Measurements from ENCODE around the gene SLC22A7.
A peak's percentile ranks its signal among the peaks of the same experiment; 100 is the strongest.

Gene SLC22A7

GRCh38 chr6:43297644-43298564 lies at the start of gene SLC22A7:
Gene SLC22A7 (plus strand): TSS chr6:43298260. CDS start chr6:43298359, 99 bp downstream.
- H3K4me1 ChIP-seq (ENCODE audit: low read length), result peaks cover 11% of the 10 kb centered on the region
- no peak within 1 kb of the TSS for H3K27ac ChIP-seq (ENCODE audit: low read length)
- H3K4me2 ChIP-seq (ENCODE audit: low read length), result no peak within 1 kb of the TSS
- no peak within 1 kb of the TSS for H3K9ac ChIP-seq (ENCODE audit: low read length)
- H3K9me3 ChIP-seq (ENCODE audit: insufficient read depth, low read length), result no peaks in the 10 kb centered on the region
- H3K4me3 ChIP-seq (ENCODE audit: low read length), result no peak within 1 kb of the TSS
- no peaks in the 10 kb centered on the region for H3K79me2 ChIP-seq (ENCODE audit: low read length)
- H4K20me1 ChIP-seq (ENCODE audit: insufficient read depth, low read length), result no peaks in the 10 kb centered on the region
- no peaks in the 10 kb centered on the region for H3K27me3 ChIP-seq (ENCODE audit: low read depth, low read length)
- TF ChIP-seq EZH2phosphoT487 (IDR thresholded peaks at IDR 0.05; ENCODE audit: low read depth), result no peak
- no peak for TF ChIP-seq CTCF (IDR thresholded peaks at IDR 0.05; ENCODE audit: low read depth, low read length)
- no peaks in the 10 kb centered on the region for H3K36me3 ChIP-seq (replicated peaks; ENCODE audit: low read depth, low read length)
- H2AFZ ChIP-seq (ENCODE audit: low read depth, low read length), result no peak within 1 kb of the TSS

GRCh38 chr6:43248791-43249190 lies 49.3 kb upstream of the SLC22A7 start:
- no peak overlapping the region for H3K4me3 ChIP-seq (ENCODE audit: low read length)
- no peak overlapping the region for H3K9ac ChIP-seq (ENCODE audit: low read length)
- H2AFZ ChIP-seq (ENCODE audit: low read depth, low read length), result no peak overlapping the region
- H4K20me1 ChIP-seq (ENCODE audit: insufficient read depth, low read length), result no peaks in the 10 kb centered on the region
- H3K36me3 ChIP-seq (replicated peaks; ENCODE audit: low read depth, low read length), result no peaks in the 10 kb centered on the region
- no peak overlapping the region for H3K27ac ChIP-seq (ENCODE audit: low read length)
- TF ChIP-seq EZH2phosphoT487 (IDR thresholded peaks at IDR 0.05; ENCODE audit: low read depth) (no peak), CTCF (IDR thresholded peaks at IDR 0.05; ENCODE audit: low read depth, low read length) (no peak)
- H3K79me2 ChIP-seq (ENCODE audit: low read length), result no peaks in the 10 kb centered on the region
- no peak overlapping the region for H3K4me2 ChIP-seq (ENCODE audit: low read length)
- H3K27me3 ChIP-seq (ENCODE audit: low read depth, low read length), result peaks cover 27% of the 10 kb centered on the region
- H3K4me1 ChIP-seq (ENCODE audit: low read length), result peaks cover 32% of the 10 kb centered on the region
- H3K9me3 ChIP-seq (ENCODE audit: insufficient read depth, low read length), result no peaks in the 10 kb centered on the region

- no peak overlapping the region for H3K9ac ChIP-seq (ENCODE audit: low read length)
- no peak overlapping the region for H3K27ac ChIP-seq (ENCODE audit: low read length)
- H2AFZ ChIP-seq (ENCODE audit: low read depth, low read length), result peak overlapping the region; percentile 47; the same call in 1 of the 2 replicates
- peaks cover 21% of the 10 kb centered on the region for H3K4me1 ChIP-seq (ENCODE audit: low read length)
- H3K36me3 ChIP-seq (replicated peaks; ENCODE audit: low read depth, low read length), result no peaks in the 10 kb centered on the region
- peaks cover 22% of the 10 kb centered on the region for H3K27me3 ChIP-seq (ENCODE audit: low read depth, low read length)
- no peaks in the 10 kb centered on the region for H3K79me2 ChIP-seq (ENCODE audit: low read length)
- no peaks in the 10 kb centered on the region for H3K9me3 ChIP-seq (ENCODE audit: insufficient read depth, low read length)
- no peak for TF ChIP-seq CTCF (IDR thresholded peaks at IDR 0.05; ENCODE audit: low read depth, low read length)
- no peak for TF ChIP-seq EZH2phosphoT487 (IDR thresholded peaks at IDR 0.05; ENCODE audit: low read depth)
- peak overlapping the region; percentile 4; the same call in 1 of the 2 replicates for H3K4me3 ChIP-seq (ENCODE audit: low read length)
- no peaks in the 10 kb centered on the region for H4K20me1 ChIP-seq (ENCODE audit: insufficient read depth, low read length)
- H3K4me2 ChIP-seq (ENCODE audit: low read length), result peak overlapping the region; percentile 46
These were observed 47.1 kb upstream of the SLC22A7 start for GRCh38 chr6:43250992-43251373.

- Histone ChIP-seq H3K9me3 (ENCODE audit: insufficient read depth, low read length) (no peaks in the 10 kb centered on the region), H4K20me1 (ENCODE audit: insufficient read depth, low read length) (no peaks in the 10 kb centered on the region), H3K9ac (ENCODE audit: low read length) (no peak overlapping the region), H3K27ac (ENCODE audit: low read length) (no peak overlapping the region), H3K79me2 (ENCODE audit: low read length) (no peaks in the 10 kb centered on the region), H3K27me3 (ENCODE audit: low read depth, low read length) (peaks cover 22% of the 10 kb centered on the region), H3K36me3 (replicated peaks; ENCODE audit: low read depth, low read length) (no peaks in the 10 kb centered on the region), H3K4me2 (ENCODE audit: low read length) (no peak overlapping the region), H2AFZ (ENCODE audit: low read depth, low read length) (no peak overlapping the region), H3K4me1 (ENCODE audit: low read length) (peaks cover 20% of the 10 kb centered on the region), H3K4me3 (ENCODE audit: low read length) (no peak overlapping the region)
- no peak for TF ChIP-seq CTCF (IDR thresholded peaks at IDR 0.05; ENCODE audit: low read depth, low read length)
- TF ChIP-seq EZH2phosphoT487 (IDR thresholded peaks at IDR 0.05; ENCODE audit: low read depth), result no peak
These were observed 44.7 kb upstream of the SLC22A7 start for GRCh38 chr6:43253401-43253800.

Measured in OCI-LY3 (cell line).